Measurements from ENCODE around the gene ZEB1. TPM values are rescaled to one million over a fixed set of nuclear protein-coding genes. Genes with fewer than 3 reads are reported as not detected.

The ZEB1 gene
- total and polyA plus RNA-seq, 2 donors (not counting 1 experiment from before 2014, with no cell fraction given) = 73.7 to 221 TPM

- Histone ChIP-seq H3K4me2 (ENCODE audit: extremely low read depth, insufficient read depth, low read length) (no peak overlapping the region), H3K79me2 (ENCODE audit: control insufficient read depth, insufficient read depth, low read length) (no peaks in the 10 kb centered on the region), H3K27me3 (ENCODE audit: control insufficient read depth, insufficient read depth, low read length) (no peaks in the 10 kb centered on the region), H3K27ac (ENCODE audit: insufficient read depth, low read length) (no peak overlapping the region), H3K9ac (ENCODE audit: insufficient read depth, low read length) (no peak overlapping the region), H4K20me1 (ENCODE audit: control insufficient read depth, extremely low read depth, insufficient read depth, low read length) (no peaks in the 10 kb centered on the region), H3K4me3 (replicated peaks in 1 of 4; ENCODE audit: control extremely low read depth in 1 of 4, insufficient read depth in 1 of 4, low read depth in 3 of 4, low read length in 4 of 4) (no peak overlapping the region), H2AFZ (ENCODE audit: low read length) (no peak overlapping the region), H3K36me3 (ENCODE audit: control insufficient read depth, insufficient read depth, low read length) (peaks cover 7% of the 10 kb centered on the region), H3K9me3 (ENCODE audit: control insufficient read depth, insufficient read depth, low read depth, low read length) (no peaks in the 10 kb centered on the region), H3K4me1 (ENCODE audit: control insufficient read depth, extremely low read depth, insufficient read depth, low read length) (no peaks in the 10 kb centered on the region)
- TF ChIP-seq, protein P1, sequence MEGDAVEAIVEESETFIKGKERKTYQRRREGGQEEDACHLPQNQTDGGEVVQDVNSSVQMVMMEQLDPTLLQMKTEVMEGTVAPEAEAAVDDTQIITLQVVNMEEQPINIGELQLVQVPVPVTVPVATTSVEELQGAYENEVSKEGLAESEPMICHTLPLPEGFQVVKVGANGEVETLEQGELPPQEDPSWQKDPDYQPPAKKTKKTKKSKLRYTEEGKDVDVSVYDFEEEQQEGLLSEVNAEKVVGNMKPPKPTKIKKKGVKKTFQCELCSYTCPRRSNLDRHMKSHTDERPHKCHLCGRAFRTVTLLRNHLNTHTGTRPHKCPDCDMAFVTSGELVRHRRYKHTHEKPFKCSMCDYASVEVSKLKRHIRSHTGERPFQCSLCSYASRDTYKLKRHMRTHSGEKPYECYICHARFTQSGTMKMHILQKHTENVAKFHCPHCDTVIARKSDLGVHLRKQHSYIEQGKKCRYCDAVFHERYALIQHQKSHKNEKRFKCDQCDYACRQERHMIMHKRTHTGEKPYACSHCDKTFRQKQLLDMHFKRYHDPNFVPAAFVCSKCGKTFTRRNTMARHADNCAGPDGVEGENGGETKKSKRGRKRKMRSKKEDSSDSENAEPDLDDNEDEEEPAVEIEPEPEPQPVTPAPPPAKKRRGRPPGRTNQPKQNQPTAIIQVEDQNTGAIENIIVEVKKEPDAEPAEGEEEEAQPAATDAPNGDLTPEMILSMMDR (conservative IDR thresholded peaks at IDR 0.05 in 1 of 2, IDR thresholded peaks at IDR 0.05 in 1 of 2; ENCODE audit: low read depth in 1 of 2, low read length in 2 of 2) = no peak
- no peak for TF ChIP-seq EZH2 (IDR thresholded peaks at IDR 0.05; ENCODE audit: low read length, missing control alignments)
- no peak for DNase-seq (ENCODE audit: low read depth in 2 of 2)
Observed at GRCh38 chr10:31520986-31521831, 202.2 kb downstream of the ZEB1 start.

GRCh38 chr10:31522820-31523219 is 203.8 kb downstream of the ZEB1 start:
- Histone ChIP-seq H3K4me2 (ENCODE audit: extremely low read depth, insufficient read depth, low read length) (no peak overlapping the region), H2AFZ (ENCODE audit: low read length) (no peak overlapping the region), H3K9ac (ENCODE audit: insufficient read depth, low read length) (no peak overlapping the region), H3K36me3 (ENCODE audit: control insufficient read depth, insufficient read depth, low read length) (peaks cover 7% of the 10 kb centered on the region), H3K4me1 (ENCODE audit: control insufficient read depth, extremely low read depth, insufficient read depth, low read length) (no peaks in the 10 kb centered on the region), H3K9me3 (ENCODE audit: control insufficient read depth, insufficient read depth, low read depth, low read length) (no peaks in the 10 kb centered on the region), H3K27ac (ENCODE audit: insufficient read depth, low read length) (no peak overlapping the region), H3K79me2 (ENCODE audit: control insufficient read depth, insufficient read depth, low read length) (no peaks in the 10 kb centered on the region), H4K20me1 (ENCODE audit: control insufficient read depth, extremely low read depth, insufficient read depth, low read length) (no peaks in the 10 kb centered on the region), H3K27me3 (ENCODE audit: control insufficient read depth, insufficient read depth, low read length) (no peaks in the 10 kb centered on the region), H3K4me3 (replicated peaks in 1 of 4; ENCODE audit: control extremely low read depth in 1 of 4, insufficient read depth in 1 of 4, low read depth in 3 of 4, low read length in 4 of 4) (no peak overlapping the region)
- no peak for DNase-seq (ENCODE audit: low read depth in 2 of 2)
- TF ChIP-seq EZH2 (IDR thresholded peaks at IDR 0.05; ENCODE audit: low read length, missing control alignments) = no peak
- TF ChIP-seq, protein P1 (conservative IDR thresholded peaks at IDR 0.05 in 1 of 2, IDR thresholded peaks at IDR 0.05 in 1 of 2; ENCODE audit: low read depth in 1 of 2, low read length in 2 of 2) = no peak

- H2AFZ ChIP-seq (ENCODE audit: low read length) = no peak overlapping the region
- no peaks in the 10 kb centered on the region for H3K27me3 ChIP-seq (ENCODE audit: control insufficient read depth, insufficient read depth, low read length)
- H3K4me1 ChIP-seq (ENCODE audit: control insufficient read depth, extremely low read depth, insufficient read depth, low read length) = no peaks in the 10 kb centered on the region
- TF ChIP-seq, protein P1 (conservative IDR thresholded peaks at IDR 0.05 in 1 of 2, IDR thresholded peaks at IDR 0.05 in 1 of 2; ENCODE audit: low read depth in 1 of 2, low read length in 2 of 2) = no peak
- TF ChIP-seq EZH2 (IDR thresholded peaks at IDR 0.05; ENCODE audit: low read length, missing control alignments) = no peak
- no peaks in the 10 kb centered on the region for H3K79me2 ChIP-seq (ENCODE audit: control insufficient read depth, insufficient read depth, low read length)
- no peaks in the 10 kb centered on the region for H3K9me3 ChIP-seq (ENCODE audit: control insufficient read depth, insufficient read depth, low read depth, low read length)
- no peak overlapping the region for H3K27ac ChIP-seq (ENCODE audit: insufficient read depth, low read length)
- peaks cover 7% of the 10 kb centered on the region for H3K36me3 ChIP-seq (ENCODE audit: control insufficient read depth, insufficient read depth, low read length)
- no peak overlapping the region for H3K4me2 ChIP-seq (ENCODE audit: extremely low read depth, insufficient read depth, low read length)
- no peak overlapping the region for H3K9ac ChIP-seq (ENCODE audit: insufficient read depth, low read length)
- H4K20me1 ChIP-seq (ENCODE audit: control insufficient read depth, extremely low read depth, insufficient read depth, low read length) = no peaks in the 10 kb centered on the region
- no peak for DNase-seq (ENCODE audit: low read depth in 2 of 2)
- no peak overlapping the region for H3K4me3 ChIP-seq (replicated peaks in 1 of 4; ENCODE audit: control extremely low read depth in 1 of 4, insufficient read depth in 1 of 4, low read depth in 3 of 4, low read length in 4 of 4)
Observed at GRCh38 chr10:31524460-31524859, 205.4 kb downstream of the ZEB1 start.

Measured in fibroblast of lung (primary cell).